HepG2 (cell line): ENCODE data around the gene PIAS3. TPM values are rescaled to one million over a fixed set of nuclear protein-coding genes. Genes with fewer than 3 reads are reported as not detected.

ENCODE experiments used
- ATAC-seq: fragments of 200-7000 bp; cut with Tn5 transposase; 3 replicates; pipeline ENCODE4 v1.9.1; 2020; ENCODE audit warnings: mild to moderate bottlenecking, moderate library complexity
- Bru-seq: library from RNA; stranded (reverse); fragments of 400-500 nt; gene quantifications from one replicate; lab custom pipeline; 2021; lab: Mats Ljungman, UMichigan
- BruChase-seq, 2 experiments: library from RNA; stranded (reverse); fragments of 400-500 nt; gene quantifications; one replicate each; lab custom pipeline; 2021; lab: Mats Ljungman, UMichigan
- BruUV-seq: library from RNA; stranded (reverse); fragments of 400-500 nt; replicated peaks from 2 replicates; lab custom pipeline; 2021; lab: Mats Ljungman, UMichigan
- CTCF ChIA-PET: fragments of 300-600 bp; formaldehyde crosslinking; extraction: SDS; loops from one replicate; lab custom pipeline; 2021; ENCODE audit warnings: low total read pairs, inconsistent platforms, low intra/inter-chr PET ratio; lab: Yijun Ruan, JAX
- POLR2A ChIA-PET: fragments of 350-600 bp; sonication (Branson Sonifier 250); formaldehyde crosslinking; loops from one replicate; lab custom pipeline; 2020; ENCODE audit warnings: antibody characterized with exemption, inconsistent platforms; lab: Yijun Ruan, JAX
- DNase-seq: peaks from one replicate; pipeline ENCODE4 v3.0.0-alpha.2; 2015; ENCODE audit warnings: low spot score
- FAIRE-seq: peaks from 3 replicates; lab custom pipeline; 2011; peaks lifted over from hg19 to GRCh38; lab: Jason Lieb, UNC
- H2AFZ ChIP-seq: one replicate; pipeline ENCODE4 v1.6.1; 2011; ENCODE audit warnings: low read length, inconsistent platforms
- H3K27ac ChIP-seq: fragments of 300-600 bp; 3 replicates; pipeline ENCODE4 v1.8.0; 2011; ENCODE audit warnings: mixed run types, mild to moderate bottlenecking, mixed read lengths, low read length, inconsistent platforms; ENCODE audit not compliant: insufficient read depth; ENCODE audit errors: extremely low read length
- H3K27me3 ChIP-seq, 2 experiments: fragments of 200-600 bp in 1 of 2; 2 replicates in 1 of 2; 3 replicates in 1 of 2; pipeline versions ENCODE4 v1.6.0 to v1.8.0; 2011; ENCODE audit warnings: low read length in 2 of 2, mild to moderate bottlenecking in 2 of 2, moderate library complexity in 2 of 2, inconsistent platforms in 1 of 2; ENCODE audit not compliant: insufficient read depth in 2 of 2, control insufficient read depth in 1 of 2
- H3K36me3 ChIP-seq, 2 experiments: fragments of 200-600 bp in 1 of 2; replicated peaks in 1 of 2; 2 replicates in 1 of 2; 3 replicates in 1 of 2; pipeline versions ENCODE4 v1.5.1 to v1.8.0; 2011; ENCODE audit warnings: low read length in 2 of 2, inconsistent platforms in 1 of 2; ENCODE audit not compliant: insufficient read depth in 2 of 2, control insufficient read depth in 1 of 2
- H3K4me1 ChIP-seq: 2 replicates; pipeline ENCODE4 v1.5.1; 2012; ENCODE audit warnings: low read length, inconsistent platforms; ENCODE audit not compliant: insufficient read depth
- H3K4me2 ChIP-seq: 2 replicates; pipeline ENCODE4 v1.6.0; 2011; ENCODE audit warnings: low read depth, low read length, inconsistent platforms
- H3K4me3 ChIP-seq, 3 experiments: fragments of 200-600 bp in 1 of 3; sonication (generic), shearing (Covaris generic) in 1 of 3; replicated peaks in 1 of 3; 2 replicates each; pipeline ENCODE4 v1.5.1; 2011 to 2016; ENCODE audit warnings: low read length in 3 of 3, inconsistent platforms in 2 of 3, low read depth in 2 of 3, mild to moderate bottlenecking in 2 of 3, control low read depth in 1 of 3, mixed read lengths in 1 of 3; ENCODE audit not compliant: insufficient read depth in 1 of 3
- H3K79me2 ChIP-seq: one replicate; pipeline ENCODE4 v1.6.1; 2011; ENCODE audit warnings: low read length, inconsistent platforms; ENCODE audit not compliant: insufficient read depth
- H3K9ac ChIP-seq: 2 replicates; pipeline ENCODE4 v1.6.0; 2011; ENCODE audit warnings: mild to moderate bottlenecking, low read depth, low read length, inconsistent platforms; ENCODE audit not compliant: insufficient read depth
- H3K9me3 ChIP-seq: 2 replicates; pipeline ENCODE4 v1.5.1; 2012; ENCODE audit warnings: mild to moderate bottlenecking, low read length
- H4K20me1 ChIP-seq: 2 replicates; pipeline ENCODE4 v1.6.0; 2011; ENCODE audit warnings: inconsistent platforms, mild to moderate bottlenecking, low read length, moderate library complexity; ENCODE audit not compliant: insufficient read depth
- CCDC6 ChIP-seq: sonication (generic); formaldehyde crosslinking; IDR thresholded peaks from 2 replicates; pipeline ENCODE4 v1.8.1; 2022; ENCODE audit warnings: mild to moderate bottlenecking, missing genetic modification reagents, moderate library complexity
- GPN1 ChIP-seq: sonication (generic); formaldehyde crosslinking; IDR thresholded peaks from 2 replicates; pipeline ENCODE4 v1.5.1; 2020; ENCODE audit warnings: missing genetic modification reagents, borderline replicate concordance
- KDM6A ChIP-seq: IDR thresholded peaks from 2 replicates; pipeline ENCODE4 v1.6.1; 2016; ENCODE audit warnings: low read depth
- KLF9 ChIP-seq: IDR thresholded peaks from 2 replicates; pipeline ENCODE4 v1.6.1; 2016; ENCODE audit warnings: low read depth
- MED1 ChIP-seq: sonication (generic); formaldehyde crosslinking; IDR thresholded peaks from 2 replicates; pipeline ENCODE4 v1.4.0; 2020; ENCODE audit warnings: missing genetic modification reagents
- POLR2G ChIP-seq: fragments of 200-400 bp; formaldehyde crosslinking; IDR thresholded peaks from 2 replicates; pipeline ENCODE4 v1.6.1; 2018; ENCODE audit warnings: mild to moderate bottlenecking, low read depth, low read length, moderate library complexity
- RARG ChIP-seq: sonication (generic); formaldehyde crosslinking; IDR thresholded peaks from 2 replicates; pipeline ENCODE4 v1.4.0; 2020; ENCODE audit warnings: low read depth, mild to moderate bottlenecking, missing genetic modification reagents
- ZBTB20 ChIP-seq: sonication (generic); formaldehyde crosslinking; IDR thresholded peaks from 2 replicates; pipeline ENCODE4 v1.8.1; 2023; ENCODE audit warnings: missing genetic modification reagents, low read depth, mild to moderate bottlenecking, borderline replicate concordance
- ZNF572 ChIP-seq: sonication (generic); formaldehyde crosslinking; IDR thresholded peaks from 2 replicates; pipeline ENCODE4 v1.5.1; 2020; ENCODE audit warnings: mild to moderate bottlenecking, missing genetic modification reagents
- WGBS: methylation state at CpG from one replicate; pipeline ENCODE4 v1.1.6; 2017; ENCODE audit warnings: low lambda C conversion rate; 5-methylcytosine and 5-hydroxymethylcytosine counted together
- in situ Hi-C: cut with HindIII; loops from 2 replicates; pipeline ENCODE4 v1.10.0; 2017; ENCODE audit warnings: low pct_unique_long_range_greater_than_20kb; ENCODE audit not compliant: extremely low pct_ligation_motif_present
- intact Hi-C: fragments of 100-400 bp; cut with micrococcal nuclease; formaldehyde crosslinking; loops from one replicate; pipeline ENCODE4 v1.10.0; 2022; ENCODE audit not compliant: unreplicated experiment
- long read RNA-seq, 2 experiments: library from RNA in 1 of 2; library from polyadenylated mRNA in 1 of 2; stranded (forward) in 1 of 2; unstranded in 1 of 2; transcript quantifications; one replicate each; pipeline ENCODE4 v2.0.0, GENCODE V29; 2019 to 2022
- polyA minus RNA-seq, 3 experiments: library from RNA; depleted of rRNA, polyadenylated mRNA; stranded (reverse); fragments of >200 nt; gene quantifications; 2 replicates each; pipeline ENCODE4 v1.2.3, GENCODE V29; 2011; ENCODE audit warnings: low replicate concordance in 1 of 3
- polyA plus RNA-seq, 8 experiments: library from polyadenylated mRNA; depleted of rRNA in 3 of 8; stranded (reverse) in 7 of 8; unstranded in 1 of 8; fragments of >200 nt; fragmentation: Illumina TruSeq in 4 of 8; extraction: Trizol in 4 of 8; gene quantifications; 2 replicates each; pipeline versions ENCODE4 v1.2.1 to v1.2.3, GENCODE V29; 2011 to 2016; ENCODE audit warnings: low read depth in 4 of 8, missing spikeins in 1 of 8, mixed read lengths in 1 of 8; ENCODE audit not compliant: insufficient read depth in 1 of 8
- total RNA-seq, 5 experiments: library from RNA; depleted of rRNA; stranded (reverse); fragments of >200 nt; fragmentation: Illumina TruSeq; extraction: Trizol; gene quantifications; 2 replicates each; pipeline ENCODE4 v1.2.3, GENCODE V29; 2016; ENCODE audit warnings: low read depth in 1 of 5
- TF ChIP-seq, protein P1 (sequence below): sonication (generic); formaldehyde crosslinking; IDR thresholded peaks from 2 replicates; pipeline ENCODE4 v1.4.0; 2020; ENCODE audit warnings: missing genetic modification reagents, borderline replicate concordance
- TF ChIP-seq, protein P2 (sequence below): conservative IDR thresholded peaks from 2 replicates; pipeline ENCODE4 v1.6.1; 2018; ENCODE audit warnings: missing genetic modification reagents

Gene PIAS3
- total RNA-seq (2016; rRNA removed; fragmentation: Illumina TruSeq; extraction: Trizol) (3.7 and 4.6 TPM in 2 replicates), polyA plus RNA-seq (2011; rRNA removed) (8.0 and 9.7 TPM in 2 replicates), polyA minus RNA-seq (2011; rRNA and poly(A)+ RNA removed; ENCODE audit: low replicate concordance) (8.5 and 12.9 TPM in 2 replicates), Bru-seq, nascent RNA (percentile 53 among the genes with signal in this experiment), BruChase-seq, experiment 1, labeled RNA remaining after a 6-hour chase (percentile 70 among the genes with signal in this experiment), BruChase-seq, experiment 2, labeled RNA remaining after a 2-hour chase (percentile 65 among the genes with signal in this experiment)
- total RNA-seq (2016; cell fraction: cytosol; rRNA removed; fragmentation: Illumina TruSeq; extraction: Trizol; ENCODE audit: low read depth) = 0.91 and 1.5 TPM in 2 replicates
- 4.0 and 4.2 TPM in 2 replicates for total RNA-seq (2016; cell fraction: insoluble cytoplasmic fraction; rRNA removed; fragmentation: Illumina TruSeq; extraction: Trizol)
- 2.8 and 3.2 TPM in 2 replicates for total RNA-seq (2016; cell fraction: membrane; rRNA removed; fragmentation: Illumina TruSeq; extraction: Trizol)
- 4.7 TPM in 2 replicates for total RNA-seq (2016; cell fraction: nucleus; rRNA removed; fragmentation: Illumina TruSeq; extraction: Trizol)
- polyA plus RNA-seq (2011; cell fraction: cytosol; rRNA removed) = 5.0 and 5.5 TPM in 2 replicates
- polyA plus RNA-seq (2011; cell fraction: nucleus; rRNA removed) = 26.5 and 26.8 TPM in 2 replicates
- 5.8 and 6.8 TPM in 2 replicates for polyA plus RNA-seq (2012)
- polyA plus RNA-seq (2016; cell fraction: cytosol; fragmentation: Illumina TruSeq; extraction: Trizol; ENCODE audit: low read depth) = 1.2 and 1.3 TPM in 2 replicates
- 6.6 and 7.8 TPM in 2 replicates for polyA plus RNA-seq (2016; cell fraction: insoluble cytoplasmic fraction; fragmentation: Illumina TruSeq; extraction: Trizol; ENCODE audit: low read depth)
- 4.0 and 4.3 TPM in 2 replicates for polyA plus RNA-seq (2016; cell fraction: membrane; fragmentation: Illumina TruSeq; extraction: Trizol; ENCODE audit: low read depth)
- polyA plus RNA-seq (2016; cell fraction: nucleus; fragmentation: Illumina TruSeq; extraction: Trizol; ENCODE audit: insufficient read depth, low read depth) = 15.4 and 16.3 TPM in 2 replicates
- polyA minus RNA-seq (2011; cell fraction: cytosol; rRNA and poly(A)+ RNA removed) = 3.7 and 4.6 TPM in 2 replicates
- 9.3 and 10.7 TPM in 2 replicates for polyA minus RNA-seq (2011; cell fraction: nucleus; rRNA and poly(A)+ RNA removed)
- long read RNA-seq, experiment 1, partial matches to known transcripts = 4 of 12 reads
- long read RNA-seq, experiment 1, other reads (novel, unspliced or antisense) = 3 of 12 reads
- long read RNA-seq, experiment 2, partial matches to known transcripts = 6 of 13 reads
- long read RNA-seq, experiment 2, other reads (novel, unspliced or antisense) = 4 of 13 reads

DNA sequence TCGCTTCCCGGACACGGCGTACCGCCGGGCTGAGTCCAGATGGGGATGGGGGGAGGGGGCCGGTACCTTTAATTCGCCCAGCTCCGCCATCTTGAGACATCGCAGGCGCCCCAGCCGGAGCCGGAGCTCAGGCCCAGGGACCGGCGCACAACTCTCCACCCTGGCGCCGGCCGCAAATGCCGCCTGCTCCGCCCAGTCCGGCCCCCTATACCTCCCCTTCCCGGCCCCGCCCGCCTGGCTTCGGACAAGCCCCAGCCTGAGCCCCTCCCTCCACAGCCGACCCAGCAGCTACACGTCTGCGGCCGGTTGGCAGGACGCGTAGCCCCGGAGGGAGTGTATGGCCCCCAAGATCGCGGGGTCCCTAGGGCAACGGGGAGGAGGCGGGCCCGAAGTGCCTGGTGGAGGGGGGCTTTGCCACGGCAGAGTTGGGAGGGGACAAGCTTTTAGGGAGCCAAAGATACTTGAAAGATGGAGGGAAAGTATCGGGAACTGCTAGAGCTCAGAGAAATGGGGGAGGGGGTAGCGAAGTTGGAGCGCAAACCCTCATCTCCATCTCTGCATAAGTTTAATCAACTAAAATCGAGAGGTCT lies at the start of gene PIAS3:
Gene PIAS3 (minus strand): TSS at position 181 of the 590 bp plus-strand sequence. CDS start 91 bp downstream, at position 90.
- H3K4me3 ChIP-seq = peak within 1 kb of the TSS; percentile 82 to 92 (median 87)
- peaks cover 3% of the 10 kb centered on the region for H3K79me2 ChIP-seq
- no peaks in the 10 kb centered on the region for H4K20me1 ChIP-seq
- POLR2A ChIA-PET = interaction anchor here (0.6 to 2.6 kb wide), 17 partner anchors 9 to 578 kb away, joined by 3 to 44 read pairs (median 9); partner anchors contain the start of genes ANKRD34A, ANKRD35, LIX1L and NUDT17
- peak within 1 kb of the TSS; percentile 88 for H3K4me2 ChIP-seq
- CTCF ChIA-PET = interaction anchor here (0.8 kb wide), 1 partner anchor 13 kb away, joined by 3 read pairs; no protein-coding TSS in a partner anchor
- DNase-seq (peak; percentile 76), FAIRE-seq (no peak), ATAC-seq (peak; percentile 92)
- H2AFZ ChIP-seq = peak within 1 kb of the TSS; percentile 75
- peaks cover 21% of the 10 kb centered on the region for H3K4me1 ChIP-seq
- peak within 1 kb of the TSS; percentile 51 for H3K27ac ChIP-seq
- peaks cover 4 to 20% of the 10 kb centered on the region in 2 experiments for H3K36me3 ChIP-seq
- BruUV-seq = TSS peak; percentile 49
- 2% methylated on average over 10 of the region's 42 CpGs for WGBS
- in situ Hi-C loops (no loop called here), intact Hi-C loops (loop anchor here (5.0 kb wide), 2 partner anchors 33 to 103 kb away; partner anchors contain the start of genes ANKRD34A and POLR3GL)
- no peaks in the 10 kb centered on the region for H3K9me3 ChIP-seq
- 0 out of 5 replicates have a peak, but pooled peaks cover 0 to 3% of the 10 kb centered on the region in 2 experiments for H3K27me3 ChIP-seq
- peak within 1 kb of the TSS; percentile 68 for H3K9ac ChIP-seq
- TF ChIP-seq, protein P1, sequence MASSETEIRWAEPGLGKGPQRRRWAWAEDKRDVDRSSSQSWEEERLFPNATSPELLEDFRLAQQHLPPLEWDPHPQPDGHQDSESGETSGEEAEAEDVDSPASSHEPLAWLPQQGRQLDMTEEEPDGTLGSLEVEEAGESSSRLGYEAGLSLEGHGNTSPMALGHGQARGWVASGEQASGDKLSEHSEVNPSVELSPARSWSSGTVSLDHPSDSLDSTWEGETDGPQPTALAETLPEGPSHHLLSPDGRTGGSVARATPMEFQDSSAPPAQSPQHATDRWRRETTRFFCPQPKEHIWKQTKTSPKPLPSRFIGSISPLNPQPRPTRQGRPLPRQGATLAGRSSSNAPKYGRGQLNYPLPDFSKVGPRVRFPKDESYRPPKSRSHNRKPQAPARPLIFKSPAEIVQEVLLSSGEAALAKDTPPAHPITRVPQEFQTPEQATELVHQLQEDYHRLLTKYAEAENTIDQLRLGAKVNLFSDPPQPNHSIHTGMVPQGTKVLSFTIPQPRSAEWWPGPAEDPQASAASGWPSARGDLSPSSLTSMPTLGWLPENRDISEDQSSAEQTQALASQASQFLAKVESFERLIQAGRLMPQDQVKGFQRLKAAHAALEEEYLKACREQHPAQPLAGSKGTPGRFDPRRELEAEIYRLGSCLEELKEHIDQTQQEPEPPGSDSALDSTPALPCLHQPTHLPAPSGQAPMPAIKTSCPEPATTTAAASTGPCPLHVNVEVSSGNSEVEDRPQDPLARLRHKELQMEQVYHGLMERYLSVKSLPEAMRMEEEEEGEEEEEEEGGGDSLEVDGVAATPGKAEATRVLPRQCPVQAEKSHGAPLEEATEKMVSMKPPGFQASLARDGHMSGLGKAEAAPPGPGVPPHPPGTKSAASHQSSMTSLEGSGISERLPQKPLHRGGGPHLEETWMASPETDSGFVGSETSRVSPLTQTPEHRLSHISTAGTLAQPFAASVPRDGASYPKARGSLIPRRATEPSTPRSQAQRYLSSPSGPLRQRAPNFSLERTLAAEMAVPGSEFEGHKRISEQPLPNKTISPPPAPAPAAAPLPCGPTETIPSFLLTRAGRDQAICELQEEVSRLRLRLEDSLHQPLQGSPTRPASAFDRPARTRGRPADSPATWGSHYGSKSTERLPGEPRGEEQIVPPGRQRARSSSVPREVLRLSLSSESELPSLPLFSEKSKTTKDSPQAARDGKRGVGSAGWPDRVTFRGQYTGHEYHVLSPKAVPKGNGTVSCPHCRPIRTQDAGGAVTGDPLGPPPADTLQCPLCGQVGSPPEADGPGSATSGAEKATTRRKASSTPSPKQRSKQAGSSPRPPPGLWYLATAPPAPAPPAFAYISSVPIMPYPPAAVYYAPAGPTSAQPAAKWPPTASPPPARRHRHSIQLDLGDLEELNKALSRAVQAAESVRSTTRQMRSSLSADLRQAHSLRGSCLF (CRISPR knock-in tag) = no peak
- TF ChIP-seq GPN1 (CRISPR knock-in tag) = no peak
- no peak; the same call in 1 of the 2 replicates for TF ChIP-seq ZBTB20 (CRISPR knock-in tag)
- TF ChIP-seq CCDC6 (CRISPR knock-in tag) = no peak
- TF ChIP-seq ZNF572 (CRISPR knock-in tag) = peak; percentile 33
- no peak for TF ChIP-seq MED1 (CRISPR knock-in tag)
- no peak for TF ChIP-seq RARG (CRISPR knock-in tag)
- TF ChIP-seq, protein P2, sequence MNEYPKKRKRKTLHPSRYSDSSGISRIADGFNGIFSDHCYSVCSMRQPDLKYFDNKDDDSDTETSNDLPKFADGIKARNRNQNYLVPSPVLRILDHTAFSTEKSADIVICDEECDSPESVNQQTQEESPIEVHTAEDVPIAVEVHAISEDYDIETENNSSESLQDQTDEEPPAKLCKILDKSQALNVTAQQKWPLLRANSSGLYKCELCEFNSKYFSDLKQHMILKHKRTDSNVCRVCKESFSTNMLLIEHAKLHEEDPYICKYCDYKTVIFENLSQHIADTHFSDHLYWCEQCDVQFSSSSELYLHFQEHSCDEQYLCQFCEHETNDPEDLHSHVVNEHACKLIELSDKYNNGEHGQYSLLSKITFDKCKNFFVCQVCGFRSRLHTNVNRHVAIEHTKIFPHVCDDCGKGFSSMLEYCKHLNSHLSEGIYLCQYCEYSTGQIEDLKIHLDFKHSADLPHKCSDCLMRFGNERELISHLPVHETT (CRISPR knock-in tag) = no peak
- peak; percentile 36 for TF ChIP-seq POLR2G
- TF ChIP-seq KDM6A (CRISPR knock-in tag) = no peak
- peak; percentile 71; the same call in 1 of the 2 replicates for TF ChIP-seq KLF9 (CRISPR knock-in tag)
